ENCODE data around the gene ACKR4. TPM values are rescaled to one million over a fixed set of nuclear protein-coding genes. Genes with fewer than 3 reads are reported as not detected.

Gene ACKR4
- total and polyA plus RNA-seq, 7 donors, result 0.11 to 0.64 (median 0.23) TPM; not detected in 1

- 75 to 82% (median 81%) methylated on average over 2 of the region's 2 CpGs for WGBS, 3 donors
- H3K4me1 ChIP-seq, result no peaks in the 10 kb centered on the region
- DNase-seq, result no peak
- TF ChIP-seq CTCF (IDR thresholded peaks at IDR 0.05), result no peak
- intact Hi-C loops (cut with DNase I), result loop anchor here (2.0 to 10.0 kb wide), 4 partner anchors 106 to 291 kb away; no protein-coding TSS in a partner anchor
- H3K4me3 ChIP-seq, result no peak overlapping the region
- H3K9me3 ChIP-seq, result no peaks in the 10 kb centered on the region
- no peaks in the 10 kb centered on the region for H3K27me3 ChIP-seq (ENCODE audit: insufficient read depth in 3 of 3, low read length in 2 of 3)
- H3K27ac ChIP-seq, result no peak overlapping the region
- ATAC-seq, result no peak
- peaks cover 0 to 41% of the 10 kb centered on the region in 2 donors for H3K36me3 ChIP-seq (ENCODE audit: insufficient read depth in 1 of 2, low read depth in 1 of 2)
Observed at GRCh38 chr3:132643366-132643765, 46.3 kb downstream of the ACKR4 start.

- H3K9me3 ChIP-seq, result no peaks in the 10 kb centered on the region
- H3K4me3 ChIP-seq, result no peak overlapping the region
- intact Hi-C loops (cut with DNase I), result loop anchor here in 1 of 2 donors (10.0 kb wide), 1 partner anchor 290 kb away; no protein-coding TSS in a partner anchor
- peaks cover 0 to 25% of the 10 kb centered on the region in 2 donors for H3K36me3 ChIP-seq (ENCODE audit: insufficient read depth in 1 of 2, low read depth in 1 of 2)
- no peak overlapping the region for H3K27ac ChIP-seq
- no peak for DNase-seq
- ATAC-seq, result no peak
- no peaks in the 10 kb centered on the region for H3K27me3 ChIP-seq (ENCODE audit: insufficient read depth in 3 of 3, low read length in 2 of 3)
- no peaks in the 10 kb centered on the region for H3K4me1 ChIP-seq
- TF ChIP-seq CTCF (IDR thresholded peaks at IDR 0.05), result no peak
- 85 to 100% (median 97%) methylated on average over 1 of the region's 1 CpG for WGBS, 3 donors
Observed at GRCh38 chr3:132645058-132645457, 48.0 kb downstream of the ACKR4 start.

- Histone ChIP-seq H3K27ac (no peak overlapping the region), H3K9me3 (no peaks in the 10 kb centered on the region), H3K4me1 (no peaks in the 10 kb centered on the region), H3K4me3 (no peak overlapping the region), H3K36me3 (ENCODE audit: insufficient read depth in 1 of 2, low read depth in 1 of 2) (peaks cover 0 to 4% of the 10 kb centered on the region in 2 donors), H3K27me3 (ENCODE audit: insufficient read depth in 3 of 3, low read length in 2 of 3) (no peaks in the 10 kb centered on the region)
- intact Hi-C loops (cut with DNase I), result no loop called here
- ATAC-seq (no peak), DNase-seq (no peak)
- WGBS, 3 donors, result 48 to 96% (median 89%) methylated on average over 1 of the region's 1 CpG
- no peak for TF ChIP-seq CTCF (IDR thresholded peaks at IDR 0.05)
Observed at GRCh38 chr3:132650153-132650552, 53.1 kb downstream of the ACKR4 start.

Other genes with a start within 250 kb of the ACKR4 start
- 10 to 100 TPM; 20.0 to 30.9 (median 26.0) TPM for gene DNAJC13, start 179.8 kb upstream of the ACKR4 start, total RNA-seq
- gene DNAJC13, start 179.8 kb upstream of the ACKR4 start, polyA plus RNA-seq, result 10 to 100 TPM in 2 of 3 donors, 1 to 10 TPM in 1; 7.4 to 24.9 (median 16.0) TPM
- gene ACAD11, start 62.5 kb downstream of the ACKR4 start, total RNA-seq, result 1 to 10 TPM; 3.8 to 7.5 (median 6.6) TPM
- gene ACAD11, start 62.5 kb downstream of the ACKR4 start, polyA plus RNA-seq, result 1 to 10 TPM; 1.8 to 5.7 (median 4.5) TPM
- 10 to 100 TPM; 22.2 to 29.2 (median 27.0) TPM for gene UBA5, start 63.1 kb downstream of the ACKR4 start, total RNA-seq
- gene UBA5, start 63.1 kb downstream of the ACKR4 start, polyA plus RNA-seq, result 10 to 100 TPM; 16.2 to 31.1 (median 25.1) TPM
- gene NPHP3, start 125.1 kb downstream of the ACKR4 start, total RNA-seq, result 1 to 10 TPM; 6.9 to 9.1 (median 8.1) TPM
- 1 to 10 TPM; 3.9 to 6.3 (median 4.4) TPM for gene NPHP3, start 125.1 kb downstream of the ACKR4 start, polyA plus RNA-seq

Data from psoas muscle (tissue), 8 donors.